SU-DHL-6 (cell line): Measurements from ENCODE around the gene MAFF.

Source experiments
- H2AFZ ChIP-seq: fragments of 200-600 bp; sonication (generic); 2 replicates; pipeline ENCODE4 v1.6.1; 2014; ENCODE audit warnings: low read depth, mild to moderate bottlenecking, moderate library complexity, mixed read lengths, antibody characterized with exemption, low read length; ENCODE audit not compliant: severe bottlenecking
- H3F3A ChIP-seq: fragments of 200-600 bp; shearing (Covaris generic); 2 replicates; pipeline ENCODE4 v1.6.0; 2016; ENCODE audit warnings: antibody characterized with exemption, mild to moderate bottlenecking; ENCODE audit not compliant: insufficient read depth
- H3K27ac ChIP-seq: fragments of 200-600 bp; sonication (generic); 2 replicates; pipeline ENCODE4 v1.5.1; 2016; ENCODE audit warnings: low read depth, mild to moderate bottlenecking, low read length, moderate library complexity, mixed read lengths
- H3K27me3 ChIP-seq: fragments of 200-600 bp; sonication (generic), shearing (Covaris generic); 2 replicates; pipeline ENCODE4 v1.6.0; 2014; ENCODE audit warnings: mild to moderate bottlenecking, low read length
- H3K36me3 ChIP-seq: fragments of 200-600 bp; sonication (generic); 2 replicates; pipeline ENCODE4 v1.6.1; 2014; ENCODE audit warnings: mild to moderate bottlenecking, low read length, mixed read lengths
- H3K4me2 ChIP-seq: fragments of 300-600, 200-600 bp; shearing (Covaris generic), sonication (generic); 2 replicates; pipeline ENCODE4 v1.6.0; 2014; ENCODE audit warnings: low read length, low read depth, mild to moderate bottlenecking; ENCODE audit not compliant: poor library complexity, severe bottlenecking
- H3K4me3 ChIP-seq: fragments of 200-600 bp; sonication (generic); 2 replicates; pipeline ENCODE4 v1.5.1; 2014; ENCODE audit warnings: antibody characterized with exemption, low read length, mild to moderate bottlenecking, mixed read lengths; ENCODE audit not compliant: insufficient read depth, poor library complexity, severe bottlenecking
- H3K79me2 ChIP-seq: fragments of 200-600 bp; sonication (generic); 2 replicates; pipeline ENCODE4 v1.6.1; 2014; ENCODE audit warnings: mild to moderate bottlenecking, low read length, moderate library complexity; ENCODE audit not compliant: insufficient read depth
- H3K9ac ChIP-seq: fragments of 200-600 bp; sonication (generic); 2 replicates; pipeline ENCODE4 v1.7.0; 2014; ENCODE audit warnings: mild to moderate bottlenecking, low read length
- H3K9me2 ChIP-seq: fragments of 200-600 bp; sonication (generic); replicated peaks from 2 replicates; pipeline ENCODE4 v1.6.1; 2014; ENCODE audit warnings: low read length; ENCODE audit not compliant: insufficient read depth
- H3K9me3 ChIP-seq: fragments of 200-600 bp; sonication (generic); 2 replicates; pipeline ENCODE4 v1.6.1; 2014; ENCODE audit warnings: low read length, mixed read lengths; ENCODE audit not compliant: insufficient read depth
- H4K20me1 ChIP-seq: fragments of 200-600 bp; sonication (generic); 2 replicates; pipeline ENCODE4 v1.6.1; 2014; ENCODE audit warnings: low read depth, mild to moderate bottlenecking, antibody characterized with exemption, low read length, moderate library complexity, mixed read lengths
- CTCF ChIP-seq: fragments of 200-600 bp; sonication (generic); IDR thresholded peaks from one replicate; pipeline ENCODE4 v1.5.1; 2017; ENCODE audit warnings: antibody characterized with exemption, mild to moderate bottlenecking, low read length, moderate library complexity; ENCODE audit not compliant: insufficient read depth, poor library complexity, severe bottlenecking
- EZH2phosphoT487 ChIP-seq: fragments of 200-600 bp; sonication (generic), shearing (Covaris generic); conservative IDR thresholded peaks from 2 replicates; pipeline ENCODE4 v1.6.1; 2018; ENCODE audit warnings: mild to moderate bottlenecking, antibody characterized with exemption, low read length, moderate library complexity, mixed read lengths

The MAFF gene

GRCh38 chr22:38251341-38251692, 49.5 kb downstream of the MAFF start:
- H3K27me3 ChIP-seq = no peaks in the 10 kb centered on the region
- no peaks in the 10 kb centered on the region for H3K36me3 ChIP-seq
- H3K4me3 ChIP-seq = no peak overlapping the region
- TF ChIP-seq CTCF = no peak
- TF ChIP-seq EZH2phosphoT487 = no peak
- no peak overlapping the region for H3K4me2 ChIP-seq
- no peaks in the 10 kb centered on the region for H4K20me1 ChIP-seq
- H3F3A ChIP-seq = no peaks in the 10 kb centered on the region
- H2AFZ ChIP-seq = no peak overlapping the region
- H3K9me2 ChIP-seq = no peaks in the 10 kb centered on the region
- no peaks in the 10 kb centered on the region for H3K9me3 ChIP-seq
- no peaks in the 10 kb centered on the region for H3K79me2 ChIP-seq
- H3K27ac ChIP-seq = no peak overlapping the region
- no peak overlapping the region for H3K9ac ChIP-seq

- no peak overlapping the region for H3K27ac ChIP-seq
- H3K4me2 ChIP-seq = no peak overlapping the region
- H3K9me2 ChIP-seq = no peaks in the 10 kb centered on the region
- no peaks in the 10 kb centered on the region for H3K79me2 ChIP-seq
- H3K27me3 ChIP-seq = no peaks in the 10 kb centered on the region
- peaks cover 4% of the 10 kb centered on the region for H3F3A ChIP-seq
- TF ChIP-seq CTCF (no peak), EZH2phosphoT487 (no peak)
- H3K4me3 ChIP-seq = no peak overlapping the region
- H4K20me1 ChIP-seq = no peaks in the 10 kb centered on the region
- no peak overlapping the region for H2AFZ ChIP-seq
- H3K9me3 ChIP-seq = no peaks in the 10 kb centered on the region
- H3K9ac ChIP-seq = no peak overlapping the region
- no peaks in the 10 kb centered on the region for H3K36me3 ChIP-seq
Measured at GRCh38 chr22:38255697-38256096, 53.9 kb downstream of the MAFF start.

- H2AFZ ChIP-seq = no peak overlapping the region
- H3K4me2 ChIP-seq = no peak overlapping the region
- no peak overlapping the region for H3K4me3 ChIP-seq
- no peaks in the 10 kb centered on the region for H3K79me2 ChIP-seq
- peaks cover 5% of the 10 kb centered on the region for H3F3A ChIP-seq
- H3K9ac ChIP-seq = no peak overlapping the region
- H3K27ac ChIP-seq = no peak overlapping the region
- no peaks in the 10 kb centered on the region for H3K27me3 ChIP-seq
- no peaks in the 10 kb centered on the region for H3K36me3 ChIP-seq
- H4K20me1 ChIP-seq = no peaks in the 10 kb centered on the region
- no peaks in the 10 kb centered on the region for H3K9me3 ChIP-seq
- no peaks in the 10 kb centered on the region for H3K9me2 ChIP-seq
- no peak for TF ChIP-seq EZH2phosphoT487
Measured at GRCh38 chr22:38257181-38257580, 55.4 kb downstream of the MAFF start.

GRCh38 chr22:38257650-38258250, 56.0 kb downstream of the MAFF start:
- TF ChIP-seq CTCF (no peak), EZH2phosphoT487 (no peak)
- Histone ChIP-seq H3K36me3 (no peaks in the 10 kb centered on the region), H3K27ac (no peak overlapping the region), H3K9ac (no peak overlapping the region), H3K27me3 (no peaks in the 10 kb centered on the region), H3K4me2 (no peak overlapping the region), H3K4me3 (no peak overlapping the region), H2AFZ (no peak overlapping the region), H3K9me3 (no peaks in the 10 kb centered on the region), H3K9me2 (no peaks in the 10 kb centered on the region), H4K20me1 (no peaks in the 10 kb centered on the region), H3F3A (peaks cover 5% of the 10 kb centered on the region), H3K79me2 (no peaks in the 10 kb centered on the region)
